B cell (primary cell): Measurements from ENCODE around the gene CDH2. TPM values are rescaled to one million over a fixed set of nuclear protein-coding genes. Genes with fewer than 3 reads are reported as not detected.

ENCODE experiments used
- ATAC-seq: fragments of 200-7000 bp; cut with Tn5 transposase; one replicate; pipeline ENCODE4 v1.10.0; 2021; ENCODE audit warnings: low read depth, mild to moderate bottlenecking, moderate number of reproducible peaks, moderate library complexity
- CTCF ChIA-PET: fragments of 350-600 bp; sonication (Branson Sonifier 250); formaldehyde crosslinking; loops from one replicate; lab custom pipeline; 2021; ENCODE audit warnings: antibody characterized with exemption, inconsistent platforms; lab: Charles Lee
- POLR2A ChIA-PET: fragments of 350-600 bp; sonication (Branson Sonifier 250); formaldehyde crosslinking; loops from one replicate; lab custom pipeline; 2021; ENCODE audit warnings: antibody characterized with exemption; lab: Charles Lee
- DNase-seq: peaks from one replicate; pipeline ENCODE4 v3.0.0; 2013
- H2AFZ ChIP-seq: 2 replicates; pipeline ENCODE4 v1.6.1; 2012; ENCODE audit warnings: mild to moderate bottlenecking, low read depth, low read length; ENCODE audit not compliant: insufficient read depth, poor library complexity, severe bottlenecking
- H3K27ac ChIP-seq, 2 donors: 1 replicate in 1 of 2; 2 replicates in 1 of 2; pipeline ENCODE4 v1.5.1; 2012 to 2013; ENCODE audit warnings: low read length in 2 of 2, mild to moderate bottlenecking in 2 of 2, moderate library complexity in 1 of 2
- H3K27me3 ChIP-seq, 4 experiments: fragments of 200-600 bp in 1 of 4; sonication (generic) in 1 of 4; replicated peaks in 1 of 4; 1 replicate in 2 of 4; 2 replicates in 2 of 4; pipeline versions ENCODE4 v1.6.1 to v1.7.0; 2013 to 2016; ENCODE audit warnings: low read length in 3 of 4, mild to moderate bottlenecking in 2 of 4, mixed read lengths in 1 of 4, moderate library complexity in 1 of 4; ENCODE audit not compliant: insufficient read depth in 4 of 4, control insufficient read depth in 3 of 4; ENCODE audit errors: control extremely low read depth in 1 of 4
- H3K36me3 ChIP-seq, 2 experiments: replicated peaks in 1 of 2; 1 replicate in 1 of 2; 2 replicates in 1 of 2; pipeline versions ENCODE4 v1.6.1 to v1.7.1; 2013; ENCODE audit warnings: low read length in 1 of 2; ENCODE audit not compliant: insufficient read depth in 2 of 2, control insufficient read depth in 1 of 2; ENCODE audit errors: control extremely low read depth in 1 of 2, extremely low read depth in 1 of 2
- H3K4me1 ChIP-seq, 2 donors: fragments of 200-600 bp in 1 of 2; sonication (generic) in 1 of 2; 1 replicate in 1 of 2; 2 replicates in 1 of 2; pipeline versions ENCODE4 v1.5.1 to v1.6.1; 2013 to 2017; ENCODE audit warnings: low read length in 2 of 2; ENCODE audit not compliant: control insufficient read depth in 2 of 2, insufficient read depth in 2 of 2
- H3K4me2 ChIP-seq: replicated peaks from 2 replicates; pipeline ENCODE3; 2012; ENCODE audit warnings: mild to moderate bottlenecking, low read depth, low read length; ENCODE audit not compliant: poor library complexity, severe bottlenecking
- H3K4me3 ChIP-seq, 5 experiments: fragments of 200-600 bp in 1 of 5; sonication (generic) in 1 of 5; 1 replicate in 3 of 5; 2 replicates in 2 of 5; pipeline versions ENCODE4 v1.5.1 to v1.7.0; 2011 to 2016; ENCODE audit warnings: low read length in 4 of 5, mild to moderate bottlenecking in 4 of 5, low read depth in 2 of 5, control low read depth in 1 of 5, moderate library complexity in 1 of 5; ENCODE audit not compliant: insufficient read depth in 1 of 5; ENCODE audit errors: control extremely low read depth in 1 of 5, extremely low read depth in 1 of 5
- H3K79me2 ChIP-seq: fragments of 200-600 bp; sonication (generic); one replicate; pipeline ENCODE4 v1.6.0; 2016; ENCODE audit warnings: low read length; ENCODE audit not compliant: control insufficient read depth, insufficient read depth
- H3K9ac ChIP-seq: fragments of 200-600 bp; sonication (generic); 2 replicates; pipeline ENCODE4 v1.6.1; 2017; ENCODE audit warnings: mild to moderate bottlenecking, low read length, moderate library complexity
- H3K9me3 ChIP-seq, 3 donors: one replicate each; pipeline versions ENCODE4 v1.6.1 to v1.7.1; 2013; ENCODE audit warnings: low read length in 2 of 3; ENCODE audit not compliant: control insufficient read depth in 2 of 3, insufficient read depth in 1 of 3; ENCODE audit errors: control extremely low read depth in 1 of 3
- H4K20me1 ChIP-seq: 2 replicates; pipeline ENCODE4 v1.6.0; 2012; ENCODE audit warnings: mild to moderate bottlenecking, low read length; ENCODE audit not compliant: insufficient read depth, control insufficient read depth, poor library complexity, severe bottlenecking
- H3K27ac Mint-ChIP-seq: one replicate; pipeline ENCODE4 v1.8.0; 2021; ENCODE audit warnings: mixed read lengths
- H3K27me3 Mint-ChIP-seq: one replicate; pipeline ENCODE4 v1.8.0; 2021; ENCODE audit warnings: mixed read lengths
- H3K4me1 Mint-ChIP-seq: one replicate; pipeline ENCODE4 v1.8.0; 2021; ENCODE audit warnings: mixed read lengths
- H3K4me3 Mint-ChIP-seq: one replicate; pipeline ENCODE4 v1.8.0; 2021; ENCODE audit warnings: mixed read lengths
- H3K9me3 Mint-ChIP-seq: one replicate; pipeline ENCODE4 v1.8.0; 2022; ENCODE audit warnings: mixed read lengths; ENCODE audit not compliant: insufficient read depth
- CTCF ChIP-seq: fragments of 200-600 bp; IDR thresholded peaks from one replicate; pipeline ENCODE4 v1.8.0; 2022; ENCODE audit warnings: antibody characterized with exemption, mild to moderate bottlenecking
- EZH2 ChIP-seq: IDR thresholded peaks from 2 replicates; pipeline ENCODE4 v1.6.1; 2012; ENCODE audit warnings: borderline replicate concordance, low read depth, mild to moderate bottlenecking, moderate library complexity, low read length; ENCODE audit not compliant: insufficient read depth, poor library complexity, severe bottlenecking
- WGBS: methylation state at CpG from one replicate; pipeline ENCODE4 v1.1.5; 2013; ENCODE audit warnings: missing lambda C conversion rate; ENCODE audit not compliant: insufficient coverage; 5-methylcytosine and 5-hydroxymethylcytosine counted together
- intact Hi-C: fragments of 100-400 bp; cut with micrococcal nuclease; formaldehyde crosslinking; loops from one replicate; pipeline ENCODE4 v1.10.0; 2022
- polyA plus RNA-seq: library from polyadenylated mRNA; depleted of rRNA; stranded (reverse); fragments of >200 nt; gene quantifications from 2 replicates; pipeline ENCODE4 v1.2.3, GENCODE V29; 2012
- total RNA-seq, 2 donors: library from RNA; stranded (reverse); fragments of 120-200 nt in 1 of 2; gene quantifications; 1 replicate in 1 of 2; 2 replicates in 1 of 2; pipeline versions ENCODE4 v1.2.3 to v1.2.4, GENCODE V29; 2013 to 2022

CDH2 gene
- total and polyA plus RNA-seq, 2 donors (not counting 1 experiment from before 2014, with no cell fraction given): not detected

GRCh38 chr18:28178720-28179119 is 1.8 kb upstream of the CDH2 start:
- ATAC-seq (no peak), DNase-seq (no peak)
- Histone ChIP-seq H3K4me1 (no peaks in the 10 kb centered on the region), H4K20me1 (no peaks in the 10 kb centered on the region), H3K4me3 (no peak overlapping the region), H3K27ac (no peak overlapping the region), H3K27me3 (peaks cover 0 to 18% (median 8%) of the 10 kb centered on the region in 4 experiments), H3K9me3 (peaks cover 0 to 11% (median 0%) of the 10 kb centered on the region in 3 donors), H3K4me2 (no peak overlapping the region), H3K36me3 (no peaks in the 10 kb centered on the region), H2AFZ (no peak overlapping the region), H3K9ac (no peak overlapping the region), H3K79me2 (no peaks in the 10 kb centered on the region)
- intact Hi-C loops: no loop called here
- ChIA-PET CTCF (no interaction called here), POLR2A (no interaction called here)
- Mint-ChIP-seq H3K27ac (no peak overlapping the region), H3K4me1 (peaks cover 16% of the 10 kb centered on the region), H3K4me3 (peak overlapping the region; percentile 73), H3K27me3 (peaks cover 44% of the 10 kb centered on the region), H3K9me3 (no peaks in the 10 kb centered on the region)
- WGBS: 63% methylated on average over 2 of the region's 6 CpGs
- TF ChIP-seq CTCF: no peak
- no peak for TF ChIP-seq EZH2

- Mint-ChIP-seq H3K4me1 (peaks cover 16% of the 10 kb centered on the region), H3K27ac (no peak overlapping the region), H3K9me3 (no peaks in the 10 kb centered on the region), H3K4me3 (peak overlapping the region; percentile 73), H3K27me3 (peaks cover 44% of the 10 kb centered on the region)
- Histone ChIP-seq H2AFZ (no peak overlapping the region), H4K20me1 (no peaks in the 10 kb centered on the region), H3K9me3 (peaks cover 0 to 11% (median 0%) of the 10 kb centered on the region in 3 donors), H3K27me3 (peaks cover 0 to 18% (median 8%) of the 10 kb centered on the region in 4 experiments), H3K27ac (no peak overlapping the region), H3K4me3 (no peak overlapping the region), H3K4me2 (peak overlapping the region; percentile 3), H3K79me2 (no peaks in the 10 kb centered on the region), H3K9ac (no peak overlapping the region), H3K4me1 (no peaks in the 10 kb centered on the region), H3K36me3 (no peaks in the 10 kb centered on the region)
- no peak for TF ChIP-seq CTCF
- TF ChIP-seq EZH2: no peak
- POLR2A ChIA-PET: no interaction called here
- WGBS: 3% methylated on average over 82 of the region's 83 CpGs
- ATAC-seq: no peak
- intact Hi-C loops: no loop called here
- DNase-seq: no peak
- CTCF ChIA-PET: no interaction called here
These were observed 1.1 kb upstream of the CDH2 start for GRCh38 chr18:28177828-28178635.
